Neutrophil (primary cell): Measurements from ENCODE around the gene ARHGAP23.

Source experiments
- H3K27ac ChIP-seq: fragments of 200-600 bp; sonication (generic); 2 replicates; pipeline ENCODE4 v1.5.1; 2016; ENCODE audit warnings: mild to moderate bottlenecking, moderate library complexity
- H3K27me3 ChIP-seq: fragments of 200-600 bp; sonication (generic); 2 replicates; pipeline ENCODE4 v1.6.0; 2016; ENCODE audit warnings: mild to moderate bottlenecking
- H3K36me3 ChIP-seq: fragments of 200-600 bp; sonication (generic); 2 replicates; pipeline ENCODE4 v1.5.1; 2017
- H3K4me1 ChIP-seq, 2 experiments: fragments of 200-600 bp in 1 of 2; sonication (generic) in 1 of 2; 1 replicate in 1 of 2; 2 replicates in 1 of 2; pipeline versions ENCODE4 v1.5.1 to v1.6.1; 2013 to 2016; ENCODE audit warnings: low read depth in 1 of 2, low read length in 1 of 2, mild to moderate bottlenecking in 1 of 2, moderate library complexity in 1 of 2; ENCODE audit not compliant: control insufficient read depth in 1 of 2, insufficient read depth in 1 of 2
- H3K4me3 ChIP-seq, 2 experiments: fragments of 200-600 bp in 1 of 2; sonication (generic) in 1 of 2; 1 replicate in 1 of 2; 2 replicates in 1 of 2; pipeline ENCODE4 v1.5.1; 2013 to 2016; ENCODE audit warnings: low read depth in 1 of 2, low read length in 1 of 2, mild to moderate bottlenecking in 1 of 2, moderate library complexity in 1 of 2
- H3K9me3 ChIP-seq: fragments of 200-600 bp; sonication (generic); 2 replicates; pipeline ENCODE4 v1.5.1; 2016
- CTCF ChIP-seq: fragments of 200-600 bp; sonication (generic); IDR thresholded peaks from 2 replicates; pipeline ENCODE4 v1.5.1; 2016; ENCODE audit warnings: antibody characterized with exemption

Gene ARHGAP23

GRCh38 chr17:38428643-38429371 lies 543 bp downstream of the ARHGAP23 start:
- no peaks in the 10 kb centered on the region for H3K9me3 ChIP-seq
- H3K36me3 ChIP-seq = no peaks in the 10 kb centered on the region
- peaks cover 17 to 23% of the 10 kb centered on the region in 2 experiments for H3K4me1 ChIP-seq
- peak overlapping the region; percentile 58 to 71 for H3K4me3 ChIP-seq
- peaks cover 54% of the 10 kb centered on the region for H3K27me3 ChIP-seq
- TF ChIP-seq CTCF = no peak
- no peak overlapping the region for H3K27ac ChIP-seq

GRCh38 chr17:38429476-38430100 lies 1.3 kb downstream of the ARHGAP23 start:
- no peak for TF ChIP-seq CTCF
- Histone ChIP-seq H3K4me1 (peaks cover 17 to 23% of the 10 kb centered on the region in 2 experiments), H3K27me3 (peaks cover 47% of the 10 kb centered on the region), H3K36me3 (no peaks in the 10 kb centered on the region), H3K4me3 (no peak overlapping the region), H3K9me3 (no peaks in the 10 kb centered on the region), H3K27ac (no peak overlapping the region)

- no peaks in the 10 kb centered on the region for H3K9me3 ChIP-seq
- H3K27me3 ChIP-seq = peaks cover 41% of the 10 kb centered on the region
- no peak for TF ChIP-seq CTCF
- H3K4me3 ChIP-seq = no peak overlapping the region
- H3K36me3 ChIP-seq = no peaks in the 10 kb centered on the region
- H3K4me1 ChIP-seq = peaks cover 11 to 20% of the 10 kb centered on the region in 2 experiments
- no peak overlapping the region for H3K27ac ChIP-seq
Observed at GRCh38 chr17:38430316-38430715, 2.1 kb downstream of the ARHGAP23 start.

GRCh38 chr17:38430822-38431221 lies 2.6 kb downstream of the ARHGAP23 start:
- peaks cover 36% of the 10 kb centered on the region for H3K27me3 ChIP-seq
- no peak for TF ChIP-seq CTCF
- no peak overlapping the region for H3K27ac ChIP-seq
- no peak overlapping the region for H3K4me3 ChIP-seq
- H3K9me3 ChIP-seq = no peaks in the 10 kb centered on the region
- no peaks in the 10 kb centered on the region for H3K36me3 ChIP-seq
- H3K4me1 ChIP-seq = peaks cover 11 to 20% of the 10 kb centered on the region in 2 experiments

GRCh38 chr17:38431346-38432145 lies 3.3 kb downstream of the ARHGAP23 start:
- H3K27me3 ChIP-seq = peaks cover 30% of the 10 kb centered on the region
- no peak for TF ChIP-seq CTCF
- peaks cover 11 to 20% of the 10 kb centered on the region in 2 experiments for H3K4me1 ChIP-seq
- H3K36me3 ChIP-seq = no peaks in the 10 kb centered on the region
- H3K9me3 ChIP-seq = no peaks in the 10 kb centered on the region
- no peak overlapping the region for H3K4me3 ChIP-seq
- H3K27ac ChIP-seq = no peak overlapping the region
